Activated naive CD4-positive, alpha-beta T cell treated with anti-CD3 and anti-CD28 coated beads, Interleukin-2, amount 50 U/mL, for 72 hours (primary cell): ENCODE results near the gene KLLN. TPM values are rescaled to one million over a fixed set of nuclear protein-coding genes. Genes with fewer than 3 reads are reported as not detected.
"Not testable (repeated sequence)": the region's sequence is repeated elsewhere in the genome, so short reads cannot be mapped to it uniquely, and the experiment has no call there.

Experiments
- ATAC-seq, 2 donors: fragments of 150-1000 bp; cut with Tn5 transposase; 2 replicates each; pipeline ENCODE4 v1.10.0; 2021; ENCODE audit warnings: mild to moderate bottlenecking in 2 of 2, moderate library complexity in 2 of 2
- DNase-seq, 2 donors: peaks; one replicate each; pipeline ENCODE4 v3.0.0; 2021 to 2022; ENCODE audit warnings: low spot score in 2 of 2
- H3K27ac Mint-ChIP-seq, 2 donors: one replicate each; pipeline ENCODE4 v1.8.0; 2022; ENCODE audit warnings: mild to moderate bottlenecking in 2 of 2, mixed read lengths in 2 of 2
- H3K36me3 Mint-ChIP-seq, 2 donors: one replicate each; pipeline ENCODE4 v1.8.0; 2022; ENCODE audit warnings: mixed read lengths in 2 of 2
- H3K9me3 Mint-ChIP-seq, 2 donors: one replicate each; pipeline ENCODE4 v1.8.0; 2022; ENCODE audit warnings: mixed read lengths in 2 of 2
- total RNA-seq, 2 donors: library from RNA; stranded (reverse); gene quantifications; one replicate each; pipeline ENCODE4 v1.2.3, GENCODE V29; 2022

Gene KLLN
- total RNA-seq, 2 donors from 2014 or later, result 0.16 to 0.50 TPM

GRCh38 chr10:87869773-87870551 lies 6.6 kb upstream of the KLLN start:
- H3K27ac Mint-ChIP-seq, result no peak overlapping the region
- no peak for ATAC-seq
- H3K36me3 Mint-ChIP-seq, result peaks cover 6 to 12% of the 10 kb centered on the region in 2 donors
- no peak for DNase-seq
- no peaks in the 10 kb centered on the region for H3K9me3 Mint-ChIP-seq

- not testable (repeated sequence) for ATAC-seq, H3K9me3 Mint-ChIP-seq, DNase-seq, H3K27ac Mint-ChIP-seq
- peaks cover 13 to 20% of the 10 kb centered on the region in 2 donors for H3K36me3 Mint-ChIP-seq
These were observed 5.8 kb upstream of the KLLN start for GRCh38 chr10:87869139-87869538.

- peaks cover 13 to 20% of the 10 kb centered on the region in 2 donors for H3K36me3 Mint-ChIP-seq
- DNase-seq (no peak), ATAC-seq (no peak)
- H3K27ac Mint-ChIP-seq, result no peak overlapping the region
- no peaks in the 10 kb centered on the region for H3K9me3 Mint-ChIP-seq
These were observed 4.9 kb upstream of the KLLN start for GRCh38 chr10:87868277-87868676.

- H3K36me3 Mint-ChIP-seq, result peaks cover 13 to 28% of the 10 kb centered on the region in 2 donors
These were observed 4.1 kb upstream of the KLLN start for GRCh38 chr10:87867453-87867852.

GRCh38 chr10:87866412-87866974 lies 3.2 kb upstream of the KLLN start:
- H3K27ac Mint-ChIP-seq, result peak overlapping the region in 1 of 2 donors; percentile 41
- H3K9me3 Mint-ChIP-seq, result no peaks in the 10 kb centered on the region
- peaks cover 13 to 29% of the 10 kb centered on the region in 2 donors for H3K36me3 Mint-ChIP-seq
- ATAC-seq, result no peak
- DNase-seq, result no peak

More at GRCh38 chr10:87867453-87867852, 4.1 kb upstream of the KLLN start:
- DNase-seq (no peak), ATAC-seq (no peak)
- no peaks in the 10 kb centered on the region for H3K9me3 Mint-ChIP-seq
- H3K27ac Mint-ChIP-seq, result no peak overlapping the region

- DNase-seq (no peak), ATAC-seq (no peak)
- H3K36me3 Mint-ChIP-seq, result peaks cover 13 to 29% of the 10 kb centered on the region in 2 donors
- H3K9me3 Mint-ChIP-seq, result no peaks in the 10 kb centered on the region
- H3K27ac Mint-ChIP-seq, result peak overlapping the region in 1 of 2 donors; percentile 94
These were observed 2.0 kb upstream of the KLLN start for GRCh38 chr10:87865241-87865881.

- peak in 1 of 2 donors; percentile 3 for ATAC-seq
- no peak for DNase-seq
- Mint-ChIP-seq H3K9me3 (no peaks in the 10 kb centered on the region), H3K27ac (peak overlapping the region; percentile 41 to 94), H3K36me3 (peaks cover 13 to 29% of the 10 kb centered on the region in 2 donors)
These were observed 1.2 kb upstream of the KLLN start for GRCh38 chr10:87864496-87865059.

GRCh38 chr10:87863951-87864495 lies 690 bp upstream of the KLLN start:
- DNase-seq, result peak in 1 of 2 donors; percentile 28
- ATAC-seq, result peak in 1 of 2 donors; percentile 6

GRCh38 chr10:87862679-87863052 lies 667 bp downstream of the KLLN start:
- ATAC-seq (peak; percentile 45 to 48), DNase-seq (no peak)
- Mint-ChIP-seq H3K27ac (peak overlapping the region; percentile 73 to 94), H3K9me3 (no peaks in the 10 kb centered on the region), H3K36me3 (peaks cover 13 to 29% of the 10 kb centered on the region in 2 donors)

More at GRCh38 chr10:87863951-87864495, 690 bp upstream of the KLLN start:
- not testable (repeated sequence) for H3K9me3 Mint-ChIP-seq
- H3K27ac Mint-ChIP-seq, result peak overlapping the region; percentile 9 to 94
- peaks cover 13 to 29% of the 10 kb centered on the region in 2 donors for H3K36me3 Mint-ChIP-seq

- peak overlapping the region; percentile 73 to 94 for H3K27ac Mint-ChIP-seq
- peak; percentile 54 to 59 for ATAC-seq
- peak; percentile 88 to 89 for DNase-seq
- no peaks in the 10 kb centered on the region for H3K9me3 Mint-ChIP-seq
- peaks cover 13 to 29% of the 10 kb centered on the region in 2 donors for H3K36me3 Mint-ChIP-seq
These were observed 1.2 kb downstream of the KLLN start for GRCh38 chr10:87861953-87862678.

GRCh38 chr10:87861566-87861952 lies 1.8 kb downstream of the KLLN start:
- Mint-ChIP-seq H3K9me3 (no peaks in the 10 kb centered on the region), H3K36me3 (peaks cover 8 to 25% of the 10 kb centered on the region in 2 donors), H3K27ac (peak overlapping the region in 1 of 2 donors; percentile 94)
- ATAC-seq (peak in 1 of 2 donors; percentile 11), DNase-seq (no peak)

GRCh38 chr10:87860816-87861403 lies 2.4 kb downstream of the KLLN start:
- H3K9me3 Mint-ChIP-seq, result no peaks in the 10 kb centered on the region
- DNase-seq, result no peak
- peaks cover 7 to 24% of the 10 kb centered on the region in 2 donors for H3K36me3 Mint-ChIP-seq
- peak overlapping the region in 1 of 2 donors; percentile 94 for H3K27ac Mint-ChIP-seq
- no peak for ATAC-seq

- Mint-ChIP-seq H3K36me3 (peaks cover 7 to 20% of the 10 kb centered on the region in 2 donors), H3K27ac (no peak overlapping the region), H3K9me3 (no peaks in the 10 kb centered on the region)
- no peak for ATAC-seq
- no peak for DNase-seq
These were observed 3.1 kb downstream of the KLLN start for GRCh38 chr10:87860156-87860795.

- not testable (repeated sequence) for H3K36me3 Mint-ChIP-seq, H3K27ac Mint-ChIP-seq, H3K9me3 Mint-ChIP-seq, ATAC-seq, DNase-seq
These were observed 7.7 kb downstream of the KLLN start for GRCh38 chr10:87855665-87856064.

- not testable (repeated sequence) for H3K27ac Mint-ChIP-seq, H3K36me3 Mint-ChIP-seq, H3K9me3 Mint-ChIP-seq, ATAC-seq, DNase-seq
These were observed 8.1 kb downstream of the KLLN start for GRCh38 chr10:87855247-87855646.
